ENCODE measurements around the gene MFAP2.
"Not testable (repeated sequence)": the region's sequence is repeated elsewhere in the genome, so short reads cannot be mapped to it uniquely, and the experiment has no call there.

MFAP2 gene

GRCh38 chr1:16961297-16962133, 18.9 kb downstream of the MFAP2 start:
- no peak for DNase-seq (ENCODE audit: low spot score)

GRCh38 chr1:16960560-16961296, 19.7 kb downstream of the MFAP2 start:
- DNase-seq (ENCODE audit: low spot score), result peak; percentile 86

GRCh38 chr1:16958475-16958874, 21.9 kb downstream of the MFAP2 start:
- DNase-seq (ENCODE audit: low spot score), result no peak

- DNase-seq (ENCODE audit: low spot score), result no peak
Observed at GRCh38 chr1:16957731-16958130, 22.7 kb downstream of the MFAP2 start.

GRCh38 chr1:16956775-16957174, 23.6 kb downstream of the MFAP2 start:
- no peak for DNase-seq (ENCODE audit: low spot score)

- no peak for DNase-seq (ENCODE audit: low spot score)
Observed at GRCh38 chr1:16955186-16955585, 25.2 kb downstream of the MFAP2 start.

GRCh38 chr1:16954579-16954978, 25.8 kb downstream of the MFAP2 start:
- no peak for DNase-seq (ENCODE audit: low spot score)

- DNase-seq (ENCODE audit: low spot score), result not testable (repeated sequence)
Observed at GRCh38 chr1:16952376-16952775, 28.0 kb downstream of the MFAP2 start.

- DNase-seq (ENCODE audit: low spot score), result not testable (repeated sequence)
Observed at GRCh38 chr1:16949026-16949425, 31.4 kb downstream of the MFAP2 start.

GRCh38 chr1:16948282-16948891, 32.0 kb downstream of the MFAP2 start:
- DNase-seq (ENCODE audit: low spot score), result peak; percentile 74

GRCh38 chr1:16946646-16947045, 33.8 kb downstream of the MFAP2 start:
- DNase-seq (ENCODE audit: low spot score), result no peak

GRCh38 chr1:16946185-16946584, 34.2 kb downstream of the MFAP2 start:
- not testable (repeated sequence) for DNase-seq (ENCODE audit: low spot score)

GRCh38 chr1:16945512-16945911, 34.9 kb downstream of the MFAP2 start:
- not testable (repeated sequence) for DNase-seq (ENCODE audit: low spot score)

GRCh38 chr1:16944038-16944437, 36.4 kb downstream of the MFAP2 start:
- DNase-seq (ENCODE audit: low spot score), result no peak

GRCh38 chr1:16939386-16940180, 40.8 kb downstream of the MFAP2 start:
- DNase-seq (ENCODE audit: low spot score), result not testable (repeated sequence)

GRCh38 chr1:16938351-16939321, 41.8 kb downstream of the MFAP2 start:
- DNase-seq (ENCODE audit: low spot score), result peak; percentile 81

- DNase-seq (ENCODE audit: low spot score), result not testable (repeated sequence)
Observed at GRCh38 chr1:16936580-16936979, 43.8 kb downstream of the MFAP2 start.

GRCh38 chr1:16933945-16934344, 46.5 kb downstream of the MFAP2 start:
- DNase-seq (ENCODE audit: low spot score), result not testable (repeated sequence)

- DNase-seq (ENCODE audit: low spot score), result not testable (repeated sequence)
Observed at GRCh38 chr1:16931206-16931934, 49.0 kb downstream of the MFAP2 start.

All from iPS-NIHi11 (cell line).